ENCODE data around the gene TSTD2. TPM values are rescaled to one million over a fixed set of nuclear protein-coding genes. Genes with fewer than 3 reads are reported as not detected.

Gene TSTD2
- total RNA-seq, 2 donors from 2014 or later: 13.9 to 14.0 TPM

DNA sequence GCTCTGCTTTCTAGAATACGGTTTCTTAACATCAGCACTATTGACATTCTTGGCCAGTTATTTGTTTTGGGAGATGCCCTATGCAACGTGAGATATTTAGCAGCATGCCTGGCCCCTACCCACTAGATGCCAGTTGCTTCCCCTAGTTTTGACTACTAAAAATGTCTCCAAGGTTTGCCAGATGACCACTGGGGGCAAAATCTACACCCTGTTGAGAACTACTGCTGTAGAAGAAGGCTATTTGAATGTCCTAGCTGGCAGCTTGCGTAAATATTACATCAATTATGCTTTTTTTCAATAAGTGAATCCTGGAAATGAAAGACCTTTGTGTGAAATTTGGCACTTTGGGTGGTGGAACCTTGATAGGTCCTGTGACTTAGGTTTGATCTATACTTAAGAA, 5.5 kb upstream of the TSTD2 start:
- TF ChIP-seq, protein P1, sequence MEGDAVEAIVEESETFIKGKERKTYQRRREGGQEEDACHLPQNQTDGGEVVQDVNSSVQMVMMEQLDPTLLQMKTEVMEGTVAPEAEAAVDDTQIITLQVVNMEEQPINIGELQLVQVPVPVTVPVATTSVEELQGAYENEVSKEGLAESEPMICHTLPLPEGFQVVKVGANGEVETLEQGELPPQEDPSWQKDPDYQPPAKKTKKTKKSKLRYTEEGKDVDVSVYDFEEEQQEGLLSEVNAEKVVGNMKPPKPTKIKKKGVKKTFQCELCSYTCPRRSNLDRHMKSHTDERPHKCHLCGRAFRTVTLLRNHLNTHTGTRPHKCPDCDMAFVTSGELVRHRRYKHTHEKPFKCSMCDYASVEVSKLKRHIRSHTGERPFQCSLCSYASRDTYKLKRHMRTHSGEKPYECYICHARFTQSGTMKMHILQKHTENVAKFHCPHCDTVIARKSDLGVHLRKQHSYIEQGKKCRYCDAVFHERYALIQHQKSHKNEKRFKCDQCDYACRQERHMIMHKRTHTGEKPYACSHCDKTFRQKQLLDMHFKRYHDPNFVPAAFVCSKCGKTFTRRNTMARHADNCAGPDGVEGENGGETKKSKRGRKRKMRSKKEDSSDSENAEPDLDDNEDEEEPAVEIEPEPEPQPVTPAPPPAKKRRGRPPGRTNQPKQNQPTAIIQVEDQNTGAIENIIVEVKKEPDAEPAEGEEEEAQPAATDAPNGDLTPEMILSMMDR (IDR thresholded peaks at IDR 0.05): peak in 1 of 2 donors; percentile 19
- Histone ChIP-seq H3K4me3 (no peak overlapping the region), H3K4me1 (peaks cover 0 to 47% of the 10 kb centered on the region in 2 donors), H3K9me3 (no peaks in the 10 kb centered on the region), H3K27me3 (no peaks in the 10 kb centered on the region), H3K36me3 (peaks cover 23% of the 10 kb centered on the region), H3K27ac (no peak overlapping the region)
- DNase-seq (ENCODE audit: low spot score): no peak

DNA sequence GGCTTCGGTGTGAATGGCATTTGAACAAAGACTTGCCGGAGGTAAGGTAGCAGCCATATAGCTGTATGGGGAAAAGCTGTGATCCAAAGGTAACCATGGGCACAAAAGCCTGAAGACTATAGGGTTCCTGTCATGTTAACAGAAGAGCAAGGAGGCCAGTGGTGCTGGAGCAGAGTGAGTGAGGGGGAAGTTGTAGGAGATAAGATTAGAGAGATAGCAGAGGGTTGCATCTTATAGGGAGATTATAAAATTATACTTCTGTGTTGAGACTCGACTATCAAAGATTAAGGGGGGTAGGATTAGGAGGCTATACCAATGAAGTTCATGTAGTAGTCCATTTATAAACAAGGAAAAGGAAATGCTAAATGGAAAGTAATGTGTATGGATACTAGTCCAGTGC, 3.7 kb upstream of the TSTD2 start:
- no peak overlapping the region for H3K4me3 ChIP-seq

DNA sequence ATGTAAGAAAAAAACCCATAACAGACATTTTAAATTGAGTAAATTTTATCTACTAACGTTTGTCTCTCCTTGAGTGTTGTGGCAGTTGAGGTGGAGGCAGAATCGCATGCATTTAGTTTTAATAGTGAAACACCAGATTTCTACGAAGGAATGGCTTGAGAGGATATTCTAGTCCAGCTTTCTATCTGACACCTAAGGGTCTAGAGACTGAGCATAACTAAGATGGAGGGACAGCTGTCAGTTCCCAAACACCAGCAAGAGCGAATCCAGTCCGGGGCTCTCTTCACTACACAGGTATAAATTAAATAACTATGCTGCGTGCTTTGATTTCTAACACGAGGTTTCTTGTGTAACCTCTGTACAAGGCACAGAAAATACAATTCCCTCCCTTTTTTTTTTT, 1.9 kb upstream of the TSTD2 start:
- no peak for DNase-seq (ENCODE audit: low spot score)
- Histone ChIP-seq H3K27me3 (no peaks in the 10 kb centered on the region), H3K9me3 (no peaks in the 10 kb centered on the region), H3K27ac (peak overlapping the region; percentile 37 to 99), H3K4me1 (peaks cover 0 to 55% of the 10 kb centered on the region in 2 donors), H3K4me3 (no peak overlapping the region), H3K36me3 (no peaks in the 10 kb centered on the region)
- TF ChIP-seq, protein P1 (IDR thresholded peaks at IDR 0.05): no peak

More for the DNA sequence above, 3.7 kb upstream of the TSTD2 start:
- TF ChIP-seq, protein P1 (IDR thresholded peaks at IDR 0.05): no peak
- Histone ChIP-seq H3K4me1 (peaks cover 0 to 52% of the 10 kb centered on the region in 2 donors), H3K9me3 (no peaks in the 10 kb centered on the region), H3K27me3 (no peaks in the 10 kb centered on the region), H3K36me3 (peaks cover 5% of the 10 kb centered on the region), H3K27ac (no peak overlapping the region)
- no peak for DNase-seq (ENCODE audit: low spot score)

DNA sequence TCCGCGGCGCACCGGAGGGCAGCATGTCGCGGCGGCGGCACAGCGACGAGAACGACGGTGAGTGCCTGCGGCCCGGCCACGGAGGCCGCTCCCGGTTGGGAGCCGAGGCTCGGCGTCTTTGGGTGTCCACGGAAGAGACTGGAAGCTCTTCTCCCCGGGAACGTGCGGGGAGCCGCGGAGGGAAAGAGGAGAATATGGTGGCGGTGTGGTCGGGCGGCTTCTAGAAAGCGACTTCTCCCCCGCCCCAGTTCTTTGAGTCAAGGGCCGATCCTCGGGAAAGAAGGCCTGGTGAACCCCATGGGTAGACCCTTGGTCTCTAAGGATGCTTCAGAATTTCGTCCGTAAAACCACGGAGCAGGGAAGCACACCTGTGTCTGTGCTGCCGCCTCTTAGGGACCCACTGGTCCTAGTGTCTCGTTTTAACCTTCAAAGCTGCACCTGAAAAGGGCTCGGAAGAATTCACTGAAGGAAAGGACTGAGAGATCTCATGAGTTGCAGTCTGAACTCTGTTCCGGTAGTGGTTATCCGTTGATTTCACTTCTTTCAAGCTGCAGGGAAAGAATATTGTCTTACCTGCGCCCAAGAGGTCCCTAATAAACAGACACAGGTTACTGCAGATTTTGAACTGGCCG, 807 bp upstream of the TSTD2 start:
- H3K36me3 ChIP-seq: no peaks in the 10 kb centered on the region
- TF ChIP-seq, protein P1 (IDR thresholded peaks at IDR 0.05): no peak
- DNase-seq (ENCODE audit: low spot score): no peak
- H3K4me1 ChIP-seq: peaks cover 0 to 59% of the 10 kb centered on the region in 2 donors
- peak overlapping the region; percentile 93 to 96 for H3K4me3 ChIP-seq
- no peaks in the 10 kb centered on the region for H3K27me3 ChIP-seq
- H3K9me3 ChIP-seq: no peaks in the 10 kb centered on the region
- H3K27ac ChIP-seq: peak overlapping the region; percentile 98 to 99

DNA sequence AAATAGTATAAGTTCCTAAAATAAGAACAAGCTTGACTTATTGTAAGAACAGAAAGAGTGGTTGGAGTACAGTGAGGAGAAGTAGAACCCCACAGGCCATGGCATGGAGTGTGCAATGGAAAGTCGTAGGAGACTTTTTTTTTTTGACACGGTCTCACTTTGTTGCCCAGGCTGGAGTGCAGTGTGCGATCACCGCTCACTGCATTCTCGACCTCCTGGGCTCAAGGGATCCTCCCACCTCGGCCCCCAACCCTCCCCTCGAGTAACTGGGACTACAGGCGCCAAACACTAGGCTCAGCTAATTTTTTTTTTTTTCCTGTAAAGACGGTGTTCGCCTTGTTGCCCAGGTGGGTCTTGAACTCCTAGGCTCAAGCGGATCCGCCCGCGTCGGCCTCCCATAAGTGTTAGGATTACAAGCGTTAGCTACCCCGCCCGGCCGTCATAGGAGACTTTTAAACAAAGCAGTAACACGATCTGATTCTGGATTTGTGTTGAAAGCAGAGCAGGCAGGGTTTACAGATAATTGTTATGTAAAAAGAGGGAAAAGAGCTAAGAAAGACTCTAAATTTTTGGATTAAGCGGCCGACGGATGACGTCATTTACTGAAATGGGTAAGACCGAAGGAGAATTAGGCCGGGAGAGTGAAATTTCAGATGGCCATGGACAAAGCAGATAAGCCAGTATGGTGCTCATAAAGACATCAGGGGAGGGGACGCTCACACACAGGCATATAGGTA, 752 bp downstream of the TSTD2 start:
- Histone ChIP-seq H3K9me3 (no peaks in the 10 kb centered on the region), H3K4me3 (peak overlapping the region; percentile 93 to 96), H3K27ac (peak overlapping the region; percentile 98 to 99), H3K4me1 (peaks cover 0 to 61% of the 10 kb centered on the region in 2 donors), H3K36me3 (peaks cover under 1% of the 10 kb centered on the region), H3K27me3 (no peaks in the 10 kb centered on the region)
- TF ChIP-seq, protein P1 (IDR thresholded peaks at IDR 0.05): no peak
- DNase-seq (ENCODE audit: low spot score): peak; percentile 75
